ENCODE results near the gene DIPK1A.
A peak's percentile ranks its signal among the peaks of the same experiment; 100 is the strongest.

Gene DIPK1A

DNA sequence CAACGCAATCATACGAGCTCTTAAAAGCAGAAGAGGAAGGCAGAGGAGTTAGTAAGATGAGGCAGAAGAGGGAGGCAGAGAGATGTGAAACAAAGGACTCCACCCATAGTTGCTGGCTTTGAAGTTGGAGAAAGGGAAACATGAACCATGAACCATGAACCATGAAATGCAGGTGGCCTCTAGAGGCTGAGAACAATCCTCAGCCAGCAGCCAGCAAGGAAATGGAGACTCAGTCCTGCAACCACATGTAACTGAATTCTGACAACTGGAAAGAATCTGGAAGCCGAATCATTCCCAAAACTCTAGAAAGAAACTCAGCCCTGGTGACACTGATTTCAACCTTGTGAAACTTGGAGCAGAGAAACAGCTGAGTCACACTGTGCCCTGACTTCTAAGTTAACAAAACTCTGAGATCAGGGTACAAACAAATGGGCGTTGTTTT, 10.1 kb downstream of the DIPK1A start:
- TF ChIP-seq CTCF (IDR thresholded peaks at IDR 0.05; ENCODE audit: low read depth, low read length): peak; percentile 5
- peak; percentile 61 to 86 for DNase-seq (ENCODE audit: low read depth in 2 of 2)
- H3K4me3 ChIP-seq (replicated peaks in 1 of 2; ENCODE audit: low read depth in 2 of 2, low read length in 2 of 2): peak overlapping the region in 1 of 2 donors; percentile 29

DNA sequence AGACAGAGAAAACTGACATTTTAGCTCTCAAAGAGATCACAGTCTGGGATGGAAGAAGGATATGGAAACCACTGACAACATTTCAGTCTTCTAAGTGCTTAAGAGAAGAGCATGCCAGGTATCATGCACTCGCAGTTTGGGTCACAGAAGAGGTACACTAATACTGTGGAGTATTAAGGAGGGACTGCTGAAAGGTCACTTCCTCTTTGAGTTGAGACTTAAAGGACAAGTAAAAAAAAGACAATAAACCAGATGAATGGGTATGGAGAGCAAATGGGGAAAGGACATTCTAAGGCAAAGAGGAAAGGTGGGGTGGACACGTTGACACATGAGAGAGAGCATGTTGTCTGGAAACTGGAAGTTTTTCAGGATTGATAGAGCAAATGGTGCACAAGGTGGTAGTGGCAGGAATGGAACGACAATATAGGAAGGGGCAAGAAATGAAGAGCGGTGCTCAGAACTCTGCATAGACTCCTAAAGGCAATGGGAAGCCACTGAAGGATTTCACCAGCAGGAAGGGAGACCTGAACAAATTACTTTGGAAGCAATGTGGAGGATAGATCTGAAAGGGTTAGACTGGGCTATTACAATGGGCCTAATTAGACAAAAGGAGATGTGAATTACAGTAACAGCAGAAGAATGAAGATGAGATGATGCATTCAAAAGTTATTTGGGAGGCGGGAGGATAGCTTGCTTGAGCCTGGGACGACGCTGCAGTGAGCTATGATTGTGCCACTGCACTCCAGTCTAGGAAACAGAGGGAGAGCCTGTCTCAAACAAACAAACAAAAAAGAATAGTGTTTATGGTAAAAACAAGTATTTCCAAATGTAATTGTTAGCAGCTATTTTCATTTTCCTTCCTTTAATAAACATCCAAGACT, 11.1 kb downstream of the DIPK1A start:
- no peak overlapping the region for H3K4me3 ChIP-seq (replicated peaks in 1 of 2; ENCODE audit: low read depth in 2 of 2, low read length in 2 of 2)
- no peak for TF ChIP-seq CTCF (IDR thresholded peaks at IDR 0.05; ENCODE audit: low read depth, low read length)
- DNase-seq (ENCODE audit: low read depth in 2 of 2): peak; percentile 58 to 86

- H3K4me3 ChIP-seq (replicated peaks in 1 of 2; ENCODE audit: low read depth in 2 of 2, low read length in 2 of 2): no peak overlapping the region
- DNase-seq (ENCODE audit: low read depth in 2 of 2): no peak
- no peak for TF ChIP-seq CTCF (IDR thresholded peaks at IDR 0.05; ENCODE audit: low read depth, low read length)
These were observed 13.2 kb downstream of the DIPK1A start for GRCh38 chr1:92948071-92948470.

- no peak for TF ChIP-seq CTCF (IDR thresholded peaks at IDR 0.05; ENCODE audit: low read depth, low read length)
- no peak overlapping the region for H3K4me3 ChIP-seq (replicated peaks in 1 of 2; ENCODE audit: low read depth in 2 of 2, low read length in 2 of 2)
- DNase-seq (ENCODE audit: low read depth in 2 of 2): no peak
These were observed 15.5 kb downstream of the DIPK1A start for GRCh38 chr1:92945748-92946270.

DNA sequence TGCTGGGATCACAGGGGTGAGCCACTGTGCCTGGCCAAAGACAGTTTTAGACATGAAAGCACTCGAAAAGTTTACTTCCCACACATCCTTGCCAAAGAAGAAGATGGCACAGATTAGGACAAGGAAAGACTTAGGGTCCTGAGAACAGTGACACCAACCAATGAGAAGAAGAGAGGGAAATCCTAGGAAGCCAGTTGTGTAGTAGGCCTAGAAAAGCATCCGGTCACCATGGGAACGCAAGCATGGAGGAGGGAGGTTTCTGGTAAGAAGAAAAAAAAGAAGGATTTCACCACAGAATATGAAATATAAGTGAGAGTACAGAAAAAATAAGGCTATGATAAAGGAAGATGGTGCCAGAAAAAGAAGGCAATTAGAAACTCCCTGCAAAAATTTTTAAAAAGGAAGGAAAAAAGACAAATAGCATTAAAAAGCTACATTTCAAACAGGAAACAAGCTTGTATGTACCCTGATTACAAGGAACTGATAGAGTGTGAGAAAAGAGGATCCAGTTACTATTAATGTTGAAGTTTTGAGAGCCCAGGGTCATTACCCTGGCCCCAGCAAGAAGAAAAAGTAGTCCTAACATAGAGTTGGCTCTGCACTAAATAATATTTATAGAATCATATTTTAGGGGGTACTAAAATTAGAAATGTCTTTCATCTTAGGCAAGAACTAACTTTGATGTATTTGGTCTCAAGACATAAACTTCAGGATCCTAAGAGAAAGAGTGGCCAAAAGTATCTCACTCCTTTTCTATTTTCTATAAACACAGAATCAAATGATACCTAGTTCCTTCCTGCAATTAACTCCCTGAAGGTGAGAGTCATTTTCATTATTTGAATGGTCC, 16.1 kb downstream of the DIPK1A start:
- no peak overlapping the region for H3K4me3 ChIP-seq (replicated peaks in 1 of 2; ENCODE audit: low read depth in 2 of 2, low read length in 2 of 2)
- DNase-seq (ENCODE audit: low read depth in 2 of 2): peak in 1 of 2 donors; percentile 32
- no peak for TF ChIP-seq CTCF (IDR thresholded peaks at IDR 0.05; ENCODE audit: low read depth, low read length)

- TF ChIP-seq CTCF (IDR thresholded peaks at IDR 0.05; ENCODE audit: low read depth, low read length): no peak
- DNase-seq (ENCODE audit: low read depth in 2 of 2): no peak
- no peak overlapping the region for H3K4me3 ChIP-seq (replicated peaks in 1 of 2; ENCODE audit: low read depth in 2 of 2, low read length in 2 of 2)
These were observed 17.8 kb downstream of the DIPK1A start for GRCh38 chr1:92943502-92943847.
